ENCODE measurements around the gene KAT2B.
"Not testable (repeated sequence)": the region's sequence is repeated elsewhere in the genome, so short reads cannot be mapped to it uniquely, and the experiment has no call there.

The KAT2B gene

GRCh38 chr3:20039765-20040547, at the start of gene KAT2B:
Gene KAT2B (plus strand): TSS chr3:20040446. CDS start chr3:20040478, 32 bp downstream.
- DNase-seq (ENCODE audit: low read depth): peak; percentile 61

DNA sequence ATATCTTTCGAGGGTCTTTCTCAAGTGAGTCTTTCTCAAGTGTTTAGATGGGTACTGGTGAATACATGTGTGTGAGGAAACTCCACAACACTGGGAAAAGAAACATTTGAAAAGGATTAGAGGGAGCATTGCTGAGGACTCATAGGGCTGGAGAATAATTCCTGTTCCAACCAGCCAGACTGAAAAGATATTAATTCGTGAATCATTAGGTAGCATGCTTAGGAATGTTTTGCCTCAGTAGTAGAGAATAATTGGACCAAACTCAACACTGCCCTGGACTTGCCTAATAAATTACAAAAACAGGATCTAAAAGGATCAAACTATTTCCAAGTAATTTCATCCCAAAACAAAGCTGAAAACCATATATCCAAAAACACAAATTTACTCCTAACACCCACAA, 45.5 kb upstream of the KAT2B start:
- DNase-seq (ENCODE audit: low read depth): no peak

- DNase-seq (ENCODE audit: low read depth): no peak
Measured at GRCh38 chr3:19997502-19997901, 42.7 kb upstream of the KAT2B start.

GRCh38 chr3:20001932-20002331, 38.3 kb upstream of the KAT2B start:
- DNase-seq (ENCODE audit: low read depth): no peak

- no peak for DNase-seq (ENCODE audit: low read depth)
Measured at GRCh38 chr3:20007960-20008359, 32.3 kb upstream of the KAT2B start.

DNA sequence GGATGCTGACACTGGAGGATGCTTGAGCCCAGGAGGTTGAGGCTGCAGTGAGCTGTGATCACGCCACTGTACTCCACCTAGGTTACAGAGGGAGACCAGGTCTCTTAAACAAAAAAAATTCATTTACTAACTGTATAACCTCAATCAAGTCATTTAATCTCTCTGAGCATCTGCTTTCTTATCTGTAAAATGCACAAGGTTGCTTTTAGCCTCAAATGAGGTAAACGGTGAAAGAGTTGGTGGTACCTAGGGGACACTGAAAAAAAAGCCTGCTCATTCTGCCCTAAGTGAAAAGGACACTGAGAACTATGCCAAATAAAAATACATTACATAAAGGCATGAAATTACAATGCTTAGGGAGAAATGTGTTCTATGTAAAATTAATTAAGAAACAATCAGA, 31.6 kb upstream of the KAT2B start:
- no peak for DNase-seq (ENCODE audit: low read depth)

DNA sequence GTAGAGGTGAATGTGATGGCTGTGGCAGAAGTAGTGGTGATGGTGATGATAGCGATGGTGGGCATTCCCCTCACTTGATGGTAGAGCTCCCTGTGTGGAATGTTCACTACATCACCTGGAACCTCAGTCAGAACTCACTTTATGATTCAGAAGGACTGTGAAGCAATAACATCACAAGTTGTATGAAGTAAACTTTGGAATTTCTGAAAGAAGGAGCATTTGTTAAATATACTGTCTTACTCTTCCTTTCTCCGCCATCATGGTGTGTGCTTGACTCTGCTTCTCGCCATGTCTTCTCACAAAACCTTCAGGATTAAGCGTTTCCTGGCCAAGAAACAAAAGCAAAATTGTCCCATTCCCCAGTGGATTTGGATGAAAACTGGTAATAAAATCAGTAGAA, 28.1 kb upstream of the KAT2B start, which contains the start of gene PP2D1:
TSS of gene PP2D1 (minus strand) at position 101 of the 400 bp plus-strand sequence. CDS start 192 bp downstream, outside the sequence.
- no peak for DNase-seq (ENCODE audit: low read depth)

DNA sequence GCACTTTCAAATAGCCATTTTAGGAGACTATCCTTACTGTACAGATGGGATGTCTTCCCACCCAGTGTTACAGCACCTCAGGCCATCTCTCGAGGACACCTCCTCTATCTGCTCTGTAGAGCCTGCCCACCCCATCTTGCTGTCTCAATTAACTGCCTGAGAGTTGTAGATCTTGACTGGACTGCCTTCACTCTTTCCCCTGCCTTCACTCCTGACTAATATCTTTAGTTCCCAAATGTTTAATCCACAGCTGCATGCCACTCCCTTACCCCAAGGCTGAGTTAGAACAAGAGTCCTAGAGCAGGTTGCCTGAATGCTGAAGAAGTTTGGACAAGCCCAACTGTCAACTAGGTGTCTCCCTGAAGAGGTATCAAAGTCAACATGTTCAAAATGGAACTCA, 26.9 kb upstream of the KAT2B start:
- DNase-seq (ENCODE audit: low read depth): no peak

- DNase-seq (ENCODE audit: low read depth): no peak
Measured at GRCh38 chr3:20015525-20015924, 24.7 kb upstream of the KAT2B start.

GRCh38 chr3:20016076-20016475, 24.2 kb upstream of the KAT2B start:
- DNase-seq (ENCODE audit: low read depth): not testable (repeated sequence)

- no peak for DNase-seq (ENCODE audit: low read depth)
Measured at GRCh38 chr3:20022954-20023622, 17.2 kb upstream of the KAT2B start.

GRCh38 chr3:20023623-20024405, 16.4 kb upstream of the KAT2B start:
- no peak for DNase-seq (ENCODE audit: low read depth)

DNA sequence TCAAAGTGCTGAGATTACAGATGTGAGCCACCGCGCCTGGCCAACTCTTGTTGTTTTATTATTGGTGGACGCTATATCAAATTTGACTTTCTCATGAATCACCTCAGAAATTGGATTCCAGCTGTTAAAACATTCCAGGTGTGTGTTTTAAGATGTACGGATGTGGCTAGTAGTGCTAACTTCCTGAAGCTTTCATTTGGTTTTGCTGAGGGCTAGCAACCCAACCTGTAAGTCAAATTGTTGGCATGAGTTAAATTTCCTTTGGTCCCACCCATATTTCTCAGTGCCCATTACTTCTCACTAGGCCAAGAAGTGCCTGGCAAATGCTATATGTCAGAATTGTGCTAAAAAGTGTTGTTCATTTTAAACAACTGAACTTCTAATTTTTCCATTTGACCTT, 13.1 kb upstream of the KAT2B start:
- DNase-seq (ENCODE audit: low read depth): no peak

GRCh38 chr3:20028905-20029331, 11.3 kb upstream of the KAT2B start:
- no peak for DNase-seq (ENCODE audit: low read depth)

- not testable (repeated sequence) for DNase-seq (ENCODE audit: low read depth)
Measured at GRCh38 chr3:20031939-20032338, 8.3 kb upstream of the KAT2B start.

GRCh38 chr3:20035019-20035418, 5.2 kb upstream of the KAT2B start:
- DNase-seq (ENCODE audit: low read depth): no peak

GRCh38 chr3:20037255-20037996, 2.8 kb upstream of the KAT2B start:
- no peak for DNase-seq (ENCODE audit: low read depth)

- DNase-seq (ENCODE audit: low read depth): no peak
Measured at GRCh38 chr3:20038699-20039465, 1.4 kb upstream of the KAT2B start.

GRCh38 chr3:20039466-20039764, 831 bp upstream of the KAT2B start:
- DNase-seq (ENCODE audit: low read depth): no peak

- DNase-seq (ENCODE audit: low read depth): peak; percentile 35
Measured at GRCh38 chr3:20040548-20041196, 426 bp downstream of the KAT2B start.
